ENCODE results near the gene TAS2R1.

DNA sequence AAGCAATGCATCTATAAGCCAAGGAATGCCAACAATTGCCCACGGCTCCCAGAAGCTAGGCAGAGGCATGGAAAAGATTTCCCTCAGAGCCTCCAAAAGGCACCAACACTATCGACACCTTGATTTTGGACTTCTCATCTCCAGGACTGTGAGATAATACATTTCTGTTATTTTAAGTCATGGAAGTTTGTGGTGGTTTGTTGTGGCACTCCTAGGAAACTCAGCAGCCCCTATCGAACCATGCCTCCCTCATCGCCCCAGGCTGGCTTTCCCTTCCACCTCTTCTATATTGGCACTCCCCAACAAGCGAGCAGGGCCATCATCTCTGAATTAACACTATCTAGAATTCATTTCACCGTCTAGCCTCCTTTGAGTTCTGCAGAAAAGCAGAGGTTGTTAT, 33.7 kb upstream of the TAS2R1 start:
- no peak for TF ChIP-seq EZH2 (IDR thresholded peaks at IDR 0.05; ENCODE audit: insufficient read depth, poor library complexity, severe bottlenecking)
- TF ChIP-seq EZH2phosphoT487 (IDR thresholded peaks at IDR 0.05; ENCODE audit: insufficient read depth, low read depth) = no peak

Data from GM23248 (cell line).